ENCODE data around the gene USP6. TPM values are rescaled to one million over a fixed set of nuclear protein-coding genes. Genes with fewer than 3 reads are reported as not detected.
"Not testable (repeated sequence)": the region's sequence is repeated elsewhere in the genome, so short reads cannot be mapped to it uniquely, and the experiment has no call there.

The USP6 gene
- total and polyA plus RNA-seq, 4 donors: under 0.01 to 0.18 (median 0.05) TPM; not detected in 1

DNA sequence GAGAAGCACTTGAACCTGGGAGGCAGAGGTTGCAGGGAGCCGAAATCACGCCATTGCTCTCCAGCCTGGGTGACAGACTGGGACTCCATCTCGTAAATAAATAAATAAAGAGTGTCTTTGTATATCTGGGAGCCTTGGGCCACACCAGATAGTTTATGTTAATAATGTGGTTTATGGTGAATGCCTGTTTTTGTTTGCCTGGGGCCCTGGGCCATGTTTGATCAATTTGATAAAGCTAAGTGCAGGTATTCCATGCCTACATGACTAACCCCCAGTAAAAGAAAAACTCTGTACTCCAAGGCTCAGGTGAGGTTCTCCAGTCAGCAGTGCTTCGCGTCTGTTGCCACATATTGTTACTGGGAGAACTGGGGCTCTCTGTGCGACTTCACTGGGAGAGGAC lies 103.7 kb downstream of the USP6 start:
- Histone ChIP-seq H3K27me3 (ENCODE audit: control insufficient read depth in 4 of 4, insufficient read depth in 4 of 4, low read length in 3 of 4) (no peaks in the 10 kb centered on the region), H3K36me3 (ENCODE audit: control insufficient read depth in 4 of 4, insufficient read depth in 3 of 4, low read depth in 1 of 4, low read length in 3 of 4) (peaks cover 0 to 3% (median under 1%) of the 10 kb centered on the region in 4 donors)

DNA sequence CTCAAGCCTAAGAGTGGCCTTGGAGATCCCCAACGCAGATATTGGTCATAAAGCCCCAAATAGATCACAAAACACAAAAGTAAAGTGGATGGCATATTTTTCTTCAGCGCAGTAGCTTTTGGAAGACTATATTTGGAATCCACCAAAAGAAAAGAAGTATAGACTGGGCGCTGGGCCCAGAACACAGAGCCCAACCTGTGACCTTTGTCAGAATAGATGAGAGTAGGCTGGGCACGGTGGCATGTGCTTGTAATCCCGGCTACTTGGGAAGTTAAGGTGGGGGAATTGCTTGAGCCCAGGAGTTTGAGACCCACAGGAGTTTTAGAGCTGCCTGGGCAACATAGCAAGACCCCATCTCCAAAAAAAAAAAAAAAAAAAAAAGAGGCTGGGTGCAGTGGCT lies 104.2 kb downstream of the USP6 start:
- Histone ChIP-seq H3K27me3 (ENCODE audit: control insufficient read depth in 4 of 4, insufficient read depth in 4 of 4, low read length in 3 of 4) (no peaks in the 10 kb centered on the region), H3K36me3 (ENCODE audit: control insufficient read depth in 4 of 4, insufficient read depth in 3 of 4, low read depth in 1 of 4, low read length in 3 of 4) (peaks cover 0 to 3% (median under 1%) of the 10 kb centered on the region in 4 donors), H3K27ac (ENCODE audit: low read depth in 1 of 2, low read length in 2 of 2) (no peak overlapping the region), H3K9ac (ENCODE audit: low read depth in 1 of 2, low read length in 2 of 2) (no peak overlapping the region), H3K4me3 (ENCODE audit: low read depth in 1 of 3, low read length in 3 of 3) (no peak overlapping the region), H3K4me1 (ENCODE audit: control insufficient read depth in 4 of 4, insufficient read depth in 4 of 4, low read length in 3 of 4) (peaks cover 0 to 3% (median 0%) of the 10 kb centered on the region in 4 donors), H3K9me3 (ENCODE audit: control insufficient read depth in 4 of 4, low read length in 3 of 4) (no peaks in the 10 kb centered on the region)
- WGBS: 48% methylated on average over 5 of the region's 5 CpGs
- DNase-seq (ENCODE audit: low spot score): no peak
- no peak for TF ChIP-seq FOXA1 (IDR thresholded peaks at IDR 0.05)
- no peak for TF ChIP-seq GABPA (IDR thresholded peaks at IDR 0.05 in 1 of 2, conservative IDR thresholded peaks at IDR 0.05 in 1 of 2)
- TF ChIP-seq HNF4A (conservative IDR thresholded peaks at IDR 0.05): peak in 1 of 2 donors; percentile 20
- no peak for TF ChIP-seq FOXA2 (IDR thresholded peaks at IDR 0.05)
- no peak for TF ChIP-seq YY1 (IDR thresholded peaks at IDR 0.05)
- no peak for TF ChIP-seq SP1 (IDR thresholded peaks at IDR 0.05)
- no peak for TF ChIP-seq RAD21 (IDR thresholded peaks at IDR 0.05)
- TF ChIP-seq, protein P1, sequence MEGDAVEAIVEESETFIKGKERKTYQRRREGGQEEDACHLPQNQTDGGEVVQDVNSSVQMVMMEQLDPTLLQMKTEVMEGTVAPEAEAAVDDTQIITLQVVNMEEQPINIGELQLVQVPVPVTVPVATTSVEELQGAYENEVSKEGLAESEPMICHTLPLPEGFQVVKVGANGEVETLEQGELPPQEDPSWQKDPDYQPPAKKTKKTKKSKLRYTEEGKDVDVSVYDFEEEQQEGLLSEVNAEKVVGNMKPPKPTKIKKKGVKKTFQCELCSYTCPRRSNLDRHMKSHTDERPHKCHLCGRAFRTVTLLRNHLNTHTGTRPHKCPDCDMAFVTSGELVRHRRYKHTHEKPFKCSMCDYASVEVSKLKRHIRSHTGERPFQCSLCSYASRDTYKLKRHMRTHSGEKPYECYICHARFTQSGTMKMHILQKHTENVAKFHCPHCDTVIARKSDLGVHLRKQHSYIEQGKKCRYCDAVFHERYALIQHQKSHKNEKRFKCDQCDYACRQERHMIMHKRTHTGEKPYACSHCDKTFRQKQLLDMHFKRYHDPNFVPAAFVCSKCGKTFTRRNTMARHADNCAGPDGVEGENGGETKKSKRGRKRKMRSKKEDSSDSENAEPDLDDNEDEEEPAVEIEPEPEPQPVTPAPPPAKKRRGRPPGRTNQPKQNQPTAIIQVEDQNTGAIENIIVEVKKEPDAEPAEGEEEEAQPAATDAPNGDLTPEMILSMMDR (IDR thresholded peaks at IDR 0.05; ENCODE audit: low read depth, low read length, missing input control): no peak
- TF ChIP-seq JUND (IDR thresholded peaks at IDR 0.05): no peak

More for the DNA sequence above, 103.7 kb downstream of the USP6 start:
- DNase-seq (ENCODE audit: low spot score): no peak
- H3K4me1 ChIP-seq (ENCODE audit: control insufficient read depth in 4 of 4, insufficient read depth in 4 of 4, low read length in 3 of 4): peaks cover 0 to 3% (median 0%) of the 10 kb centered on the region in 4 donors
- H3K4me3 ChIP-seq (ENCODE audit: low read depth in 1 of 3, low read length in 3 of 3): no peak overlapping the region
- H3K9ac ChIP-seq (ENCODE audit: low read depth in 1 of 2, low read length in 2 of 2): no peak overlapping the region
- TF ChIP-seq, protein P2, sequence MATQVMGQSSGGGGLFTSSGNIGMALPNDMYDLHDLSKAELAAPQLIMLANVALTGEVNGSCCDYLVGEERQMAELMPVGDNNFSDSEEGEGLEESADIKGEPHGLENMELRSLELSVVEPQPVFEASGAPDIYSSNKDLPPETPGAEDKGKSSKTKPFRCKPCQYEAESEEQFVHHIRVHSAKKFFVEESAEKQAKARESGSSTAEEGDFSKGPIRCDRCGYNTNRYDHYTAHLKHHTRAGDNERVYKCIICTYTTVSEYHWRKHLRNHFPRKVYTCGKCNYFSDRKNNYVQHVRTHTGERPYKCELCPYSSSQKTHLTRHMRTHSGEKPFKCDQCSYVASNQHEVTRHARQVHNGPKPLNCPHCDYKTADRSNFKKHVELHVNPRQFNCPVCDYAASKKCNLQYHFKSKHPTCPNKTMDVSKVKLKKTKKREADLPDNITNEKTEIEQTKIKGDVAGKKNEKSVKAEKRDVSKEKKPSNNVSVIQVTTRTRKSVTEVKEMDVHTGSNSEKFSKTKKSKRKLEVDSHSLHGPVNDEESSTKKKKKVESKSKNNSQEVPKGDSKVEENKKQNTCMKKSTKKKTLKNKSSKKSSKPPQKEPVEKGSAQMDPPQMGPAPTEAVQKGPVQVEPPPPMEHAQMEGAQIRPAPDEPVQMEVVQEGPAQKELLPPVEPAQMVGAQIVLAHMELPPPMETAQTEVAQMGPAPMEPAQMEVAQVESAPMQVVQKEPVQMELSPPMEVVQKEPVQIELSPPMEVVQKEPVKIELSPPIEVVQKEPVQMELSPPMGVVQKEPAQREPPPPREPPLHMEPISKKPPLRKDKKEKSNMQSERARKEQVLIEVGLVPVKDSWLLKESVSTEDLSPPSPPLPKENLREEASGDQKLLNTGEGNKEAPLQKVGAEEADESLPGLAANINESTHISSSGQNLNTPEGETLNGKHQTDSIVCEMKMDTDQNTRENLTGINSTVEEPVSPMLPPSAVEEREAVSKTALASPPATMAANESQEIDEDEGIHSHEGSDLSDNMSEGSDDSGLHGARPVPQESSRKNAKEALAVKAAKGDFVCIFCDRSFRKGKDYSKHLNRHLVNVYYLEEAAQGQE (IDR thresholded peaks at IDR 0.05): no peak
- TF ChIP-seq JUND (IDR thresholded peaks at IDR 0.05) (no peak), NR2F2 (IDR thresholded peaks at IDR 0.05) (no peak), TAF1 (conservative IDR thresholded peaks at IDR 0.05) (no peak), SP1 (IDR thresholded peaks at IDR 0.05) (no peak), RXRA (IDR thresholded peaks at IDR 0.05) (no peak), FOXA1 (IDR thresholded peaks at IDR 0.05) (no peak)
- TF ChIP-seq, protein P1 (IDR thresholded peaks at IDR 0.05; ENCODE audit: low read depth, low read length, missing input control): no peak
- TF ChIP-seq, protein P3, sequence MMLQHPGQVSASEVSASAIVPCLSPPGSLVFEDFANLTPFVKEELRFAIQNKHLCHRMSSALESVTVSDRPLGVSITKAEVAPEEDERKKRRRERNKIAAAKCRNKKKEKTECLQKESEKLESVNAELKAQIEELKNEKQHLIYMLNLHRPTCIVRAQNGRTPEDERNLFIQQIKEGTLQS (IDR thresholded peaks at IDR 0.05): no peak
- no peaks in the 10 kb centered on the region for H3K9me3 ChIP-seq (ENCODE audit: control insufficient read depth in 4 of 4, low read length in 3 of 4)
- WGBS: 92% methylated on average over 6 of the region's 6 CpGs
- H3K27ac ChIP-seq (ENCODE audit: low read depth in 1 of 2, low read length in 2 of 2): no peak overlapping the region

DNA sequence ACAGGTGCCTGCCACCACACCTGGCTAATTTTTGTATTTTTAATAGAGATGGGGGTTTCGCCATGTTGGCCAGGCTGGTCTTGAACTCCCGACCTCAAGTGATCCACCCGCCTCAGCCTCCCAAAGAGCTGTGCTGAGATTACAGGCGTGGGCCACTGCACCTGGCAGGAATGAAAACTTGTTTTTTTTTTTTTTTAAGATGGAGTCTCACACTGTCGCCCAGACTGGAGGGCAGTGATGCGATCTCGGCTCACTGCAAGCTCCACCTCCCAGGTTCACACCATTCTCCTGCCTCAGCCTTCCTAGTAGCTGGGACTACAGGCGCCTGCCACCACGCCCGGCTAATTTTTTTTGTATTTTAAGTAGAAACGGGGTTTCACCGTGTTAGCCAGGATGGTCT lies 106.1 kb downstream of the USP6 start:
- not testable (repeated sequence) for H3K9ac ChIP-seq (ENCODE audit: low read depth in 1 of 2, low read length in 2 of 2); DNase-seq (ENCODE audit: low spot score); H3K36me3 ChIP-seq (ENCODE audit: control insufficient read depth in 4 of 4, insufficient read depth in 3 of 4, low read depth in 1 of 4, low read length in 3 of 4); H3K27me3 ChIP-seq (ENCODE audit: control insufficient read depth in 4 of 4, insufficient read depth in 4 of 4, low read length in 3 of 4); H3K4me1 ChIP-seq (ENCODE audit: control insufficient read depth in 4 of 4, insufficient read depth in 4 of 4, low read length in 3 of 4); H3K9me3 ChIP-seq (ENCODE audit: control insufficient read depth in 4 of 4, low read length in 3 of 4); H3K4me3 ChIP-seq (ENCODE audit: low read depth in 1 of 3, low read length in 3 of 3)
- 94% methylated on average over 12 of the region's 12 CpGs for WGBS
- peak overlapping the region in 1 of 2 donors; percentile 69 for H3K27ac ChIP-seq (ENCODE audit: low read depth in 1 of 2, low read length in 2 of 2)
